GM21723 (cell line): ENCODE measurements around the gene CYYR1.

ENCODE experiments used
- ATAC-seq: cut with Tn5 transposase; IDR thresholded peaks from one replicate; pipeline ENCODE4 v1.9.1; 2021; ENCODE audit warnings: mild to moderate bottlenecking, moderate library complexity; ENCODE audit not compliant: unreplicated experiment

Gene CYYR1

DNA sequence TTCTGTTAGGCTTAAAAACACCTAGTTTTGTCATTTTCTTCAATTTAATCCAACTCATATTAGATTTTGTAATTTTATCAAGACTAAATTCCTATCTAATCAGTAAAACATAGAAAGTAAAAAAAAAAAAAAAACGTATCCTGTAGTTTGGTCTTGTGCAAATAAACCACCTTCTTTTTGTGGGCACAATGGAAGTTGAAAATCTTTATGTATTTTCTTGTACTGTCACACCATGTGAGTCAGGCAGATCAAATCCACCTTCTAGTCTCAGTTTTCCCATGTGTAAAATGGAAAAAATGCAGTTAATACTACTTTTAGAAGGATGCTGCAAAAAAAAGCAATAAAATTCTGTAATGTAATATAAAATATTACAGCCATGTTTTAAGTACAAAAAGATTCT is 129.8 kb downstream of the CYYR1 start:
- ATAC-seq = no peak

GRCh38 chr21:26441149-26441548 is 131.9 kb downstream of the CYYR1 start:
- ATAC-seq = no peak

DNA sequence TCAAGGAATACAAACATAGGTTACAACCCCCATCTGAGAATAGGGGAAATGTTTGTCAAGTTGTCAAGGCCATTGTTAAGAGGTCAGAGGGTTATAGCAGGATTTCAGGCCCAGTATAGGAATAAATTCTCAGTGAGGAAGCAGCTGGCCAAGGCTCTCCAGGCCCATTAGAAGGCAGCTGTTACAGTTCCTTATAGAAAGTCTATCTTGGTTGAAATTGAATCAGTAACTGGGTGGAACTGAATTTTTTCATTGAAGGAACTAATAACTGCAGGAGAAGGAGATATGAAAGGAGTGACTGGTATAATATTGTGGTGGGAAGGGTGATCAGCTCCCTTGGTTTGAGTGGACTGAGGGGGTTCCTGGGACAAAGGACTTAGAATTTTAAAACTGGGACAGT is 134.1 kb downstream of the CYYR1 start:
- no peak for ATAC-seq

DNA sequence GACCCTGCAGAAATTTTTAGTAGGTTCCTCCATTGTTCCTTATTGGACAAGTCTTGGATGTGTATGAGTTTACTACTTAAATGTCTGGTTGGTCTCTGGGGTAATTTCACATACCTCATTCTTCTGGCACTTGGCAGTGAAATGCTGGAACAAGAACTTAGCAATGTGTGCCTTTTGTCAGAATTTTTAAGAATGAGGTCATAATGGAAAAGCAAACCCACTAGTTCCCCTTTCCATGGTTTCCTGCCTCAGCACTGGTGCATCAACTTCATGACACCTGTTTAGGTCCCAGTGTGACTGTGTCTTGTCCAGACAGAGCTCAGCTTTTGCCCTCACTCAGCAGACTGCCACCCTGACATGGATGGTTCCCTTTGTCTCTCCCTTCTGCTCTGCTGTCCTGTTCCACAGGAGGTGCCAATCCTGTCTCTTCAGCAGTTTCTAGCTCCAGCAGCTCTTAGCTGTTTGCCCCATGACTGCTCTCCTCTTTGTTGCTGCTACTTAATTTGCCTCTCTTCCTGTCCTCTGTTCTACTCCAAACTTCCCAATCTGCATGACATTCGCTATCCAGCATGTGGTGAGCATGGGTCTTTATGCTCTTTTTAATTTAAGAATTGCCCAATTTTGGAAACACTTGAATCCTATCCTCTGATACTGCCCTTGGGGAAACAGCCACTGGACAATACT is 135.6 kb downstream of the CYYR1 start:
- ATAC-seq = no peak

DNA sequence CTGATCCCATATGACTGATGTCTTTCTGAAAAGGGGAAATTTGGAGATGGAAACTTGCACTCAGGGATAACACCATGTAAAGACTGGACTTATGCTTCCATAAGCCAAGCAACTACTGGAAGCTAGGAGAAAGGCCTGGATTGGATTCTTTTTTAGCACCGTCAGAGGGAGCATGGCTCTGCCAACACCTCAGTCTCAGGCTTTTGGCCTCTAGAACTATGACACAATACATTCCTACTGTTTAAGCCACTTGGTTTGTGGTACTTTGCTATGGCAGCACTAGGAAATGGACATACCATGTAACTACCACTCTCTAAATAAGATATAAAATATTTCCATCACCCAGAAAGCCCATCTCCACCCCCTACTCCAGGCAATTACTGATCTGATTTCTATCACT is 139.7 kb downstream of the CYYR1 start:
- ATAC-seq = no peak

DNA sequence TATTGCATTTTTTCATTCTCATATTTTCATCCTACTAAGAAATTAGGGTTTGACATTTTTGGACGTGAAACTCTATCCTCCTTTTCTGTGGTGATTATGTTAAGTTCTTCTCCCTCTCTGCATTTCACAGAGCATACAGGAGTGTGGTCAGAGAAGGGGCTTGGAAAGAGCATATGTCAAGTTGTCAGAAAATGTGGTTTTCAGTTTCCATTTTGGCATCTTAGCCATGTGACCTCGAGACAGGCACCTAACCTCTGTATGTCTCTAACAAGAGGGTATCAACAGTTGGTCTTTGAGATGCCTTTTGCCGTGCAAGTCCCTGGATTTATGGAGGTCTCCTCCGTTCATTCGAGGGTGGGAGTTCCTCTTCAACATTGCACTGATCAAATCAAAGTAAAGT is 140.7 kb downstream of the CYYR1 start:
- ATAC-seq = no peak

DNA sequence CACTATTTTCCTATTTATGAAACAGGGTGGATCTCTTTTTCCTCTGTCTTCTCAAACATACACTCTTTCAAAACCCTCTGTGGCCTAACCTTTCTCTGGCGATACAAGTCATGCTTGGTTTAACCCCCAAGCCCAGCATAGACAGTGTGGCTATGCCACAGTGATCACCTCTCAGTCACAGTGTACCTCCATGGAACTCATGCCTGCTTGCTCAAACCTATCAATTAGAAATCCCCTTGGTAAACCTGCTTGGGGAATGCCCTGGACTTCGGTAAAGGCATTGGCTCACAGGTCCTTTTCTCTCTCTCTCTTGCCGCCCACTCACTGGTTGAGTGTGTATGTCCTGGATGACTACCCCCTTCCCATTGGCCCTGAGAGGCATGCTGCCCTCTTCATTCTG is 147.5 kb downstream of the CYYR1 start:
- no peak for ATAC-seq

DNA sequence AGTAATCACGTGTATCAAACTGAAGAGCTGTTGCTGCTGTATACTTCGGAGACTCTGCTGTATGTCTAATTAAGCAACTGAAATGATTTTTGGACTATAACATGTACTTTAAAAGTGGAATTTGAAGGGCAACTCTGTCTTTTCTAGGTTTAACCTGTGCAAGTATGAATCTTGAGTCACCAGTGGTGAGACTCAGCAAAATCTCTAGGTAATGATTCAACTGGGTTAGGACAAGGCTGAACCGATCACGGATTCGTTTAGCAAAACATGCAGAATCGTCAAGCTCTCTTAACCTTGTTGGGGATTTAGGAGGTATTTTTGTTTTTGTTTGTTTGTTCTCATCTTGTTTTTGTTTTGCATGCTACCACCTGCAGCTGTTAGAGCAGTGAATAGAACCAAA is 149.6 kb downstream of the CYYR1 start:
- no peak for ATAC-seq

DNA sequence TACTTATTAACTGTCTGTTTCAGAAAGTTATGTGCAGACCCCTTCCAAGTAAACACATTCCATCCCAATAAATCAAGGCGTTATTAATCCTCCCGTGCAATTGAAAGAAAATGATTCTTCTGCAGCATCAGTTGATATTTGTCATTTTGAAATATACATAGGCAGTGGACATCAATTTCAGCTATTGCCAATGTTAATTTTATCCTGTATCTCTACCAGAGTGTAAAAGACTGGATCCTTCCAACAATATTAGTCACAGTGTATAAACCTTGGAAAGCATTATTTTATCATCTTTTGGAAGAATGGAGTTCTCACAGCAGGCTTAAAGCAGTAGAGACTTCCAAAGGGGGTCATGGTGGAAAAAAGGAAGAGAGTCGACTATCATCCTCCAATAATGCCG is 150.4 kb downstream of the CYYR1 start:
- no peak for ATAC-seq

GRCh38 chr21:26422138-26422537 is 150.9 kb downstream of the CYYR1 start:
- ATAC-seq = no peak

- no peak for ATAC-seq
These were observed 151.4 kb downstream of the CYYR1 start for GRCh38 chr21:26421724-26422123.
